ENCODE results near the gene SCARF2. TPM values are rescaled to one million over a fixed set of nuclear protein-coding genes. Genes with fewer than 3 reads are reported as not detected.

SCARF2 gene
- total and polyA plus RNA-seq, 2 of the 8 experiments (the other 6 are each of a cell fraction or from before 2014, with no cell fraction given), result 4.2 to 9.8 TPM

GRCh38 chr22:20446383-20446970 lies 8.9 kb upstream of the SCARF2 start:
- no peaks in the 10 kb centered on the region for H3K36me3 ChIP-seq (ENCODE audit: control insufficient read depth in 2 of 4, insufficient read depth in 4 of 4, low read length in 3 of 4)
- H2BK5ac ChIP-seq (ENCODE audit: low read depth, low read length), result no peak overlapping the region
- CTCF ChIA-PET (ENCODE audit: partially characterized antibody), result interaction anchor here (0.6 to 2.3 kb wide), 2 partner anchors 10 to 1295 kb away, joined by 3 to 9 read pairs; no protein-coding TSS in a partner anchor
- no peaks in the 10 kb centered on the region; the same call in 1 of the 2 replicates for H3K23me2 ChIP-seq (ENCODE audit: low read depth, low read length)
- no peak overlapping the region for H3K56ac ChIP-seq (replicated peaks; ENCODE audit: insufficient read length, low read depth, low read length)
- no peak overlapping the region for H3K9ac ChIP-seq (replicated peaks in 1 of 4; ENCODE audit: extremely low read depth in 1 of 4, low read depth in 3 of 4, low read length in 3 of 4)
- no peak overlapping the region for H4K5ac ChIP-seq (ENCODE audit: insufficient read length, low read depth, low read length)
- H2BK12ac ChIP-seq (ENCODE audit: low read depth, low read length), result no peak overlapping the region
- no peak overlapping the region for H3K27ac ChIP-seq (ENCODE audit: low read depth, low read length)
- POLR2A ChIA-PET (ENCODE audit: partially characterized antibody), result no interaction called here
- no peaks in the 10 kb centered on the region for H4K20me1 ChIP-seq (replicated peaks in 1 of 2; ENCODE audit: control insufficient read depth in 1 of 2, insufficient read depth in 2 of 2, low read length in 2 of 2)
- FAIRE-seq (no peak), DNase-seq (ENCODE audit: low read depth in 1 of 2, low spot score in 2 of 2) (no peak)
- H3K4me3 ChIP-seq (ENCODE audit: extremely low read depth in 1 of 4, insufficient read depth in 2 of 4, low read depth in 3 of 4, low read length in 4 of 4), result no peak overlapping the region
- H3K4me1 ChIP-seq (replicated peaks in 1 of 4; ENCODE audit: control insufficient read depth in 3 of 4, insufficient read depth in 4 of 4, low read length in 3 of 4), result no peaks in the 10 kb centered on the region
- no peak overlapping the region for H4K91ac ChIP-seq (replicated peaks; ENCODE audit: insufficient read length, low read length)
- no peak overlapping the region for H3K23ac ChIP-seq (ENCODE audit: insufficient read length)
- H3K9me3 ChIP-seq (ENCODE audit: insufficient read depth in 2 of 2, low read depth in 1 of 2, low read length in 1 of 2), result no peaks in the 10 kb centered on the region
- no peak overlapping the region for H3K14ac ChIP-seq (ENCODE audit: insufficient read length)
- WGBS, 2 experiments (ENCODE audit: extremely low coverage in 1 of 2, insufficient coverage in 1 of 2, insufficient read length in 1 of 2, insufficient replicate concordance in 2 of 2, low coverage in 1 of 2, low lambda C conversion rate in 2 of 2, missing lambda C conversion rate in 1 of 2), result 88% methylated on average over 21 of the region's 21 CpGs; no CpG with 5 or more reads in 1 of the 2 experiments
- no peak overlapping the region for H3K18ac ChIP-seq (ENCODE audit: extremely low read depth, low read length)
- no peak overlapping the region for H2BK120ac ChIP-seq (replicated peaks; ENCODE audit: low read depth, low read length)
- H2AK5ac ChIP-seq (ENCODE audit: low read depth, low read length), result no peak overlapping the region
- H3K4me2 ChIP-seq (ENCODE audit: insufficient read depth in 1 of 2, low read depth in 2 of 2, low read length in 2 of 2), result no peak overlapping the region
- no peaks in the 10 kb centered on the region for H3K79me1 ChIP-seq (ENCODE audit: low read depth, low read length)
- no peak overlapping the region for H2BK20ac ChIP-seq (ENCODE audit: low read length)
- no peak overlapping the region for H2BK15ac ChIP-seq (ENCODE audit: low read length)
- no peak overlapping the region for H2AFZ ChIP-seq (ENCODE audit: low read length)
- H4K8ac ChIP-seq (ENCODE audit: extremely low read depth, insufficient read depth, low read length), result no peak overlapping the region
- no peaks in the 10 kb centered on the region for H3K27me3 ChIP-seq (replicated peaks in 1 of 4; ENCODE audit: control insufficient read depth in 3 of 4, extremely low read depth in 1 of 4, insufficient read depth in 3 of 4, low read length in 3 of 4)
- H3K79me2 ChIP-seq (ENCODE audit: control insufficient read depth in 1 of 2, insufficient read depth in 2 of 2, low read length in 2 of 2), result no peaks in the 10 kb centered on the region
- H3K4ac ChIP-seq (replicated peaks; ENCODE audit: insufficient read length, low read depth, low read length), result no peak overlapping the region
- no peak for TF ChIP-seq POLR2A (IDR thresholded peaks at IDR 0.05; ENCODE audit: control extremely low read depth in 1 of 2, low read depth in 2 of 2, low read length in 2 of 2)
- TF ChIP-seq KDM4A (IDR thresholded peaks at IDR 0.05; ENCODE audit: low read depth, low read length, severe bottlenecking), result no peak
- TF ChIP-seq SRF (IDR thresholded peaks at IDR 0.05; ENCODE audit: low read depth, low read length), result no peak
- TF ChIP-seq CBX8 (IDR thresholded peaks at IDR 0.05; ENCODE audit: borderline replicate concordance, low read depth, low read length), result no peak
- no peak for TF ChIP-seq SUZ12 (IDR thresholded peaks at IDR 0.05; ENCODE audit: low read length)
- TF ChIP-seq CTBP2 (IDR thresholded peaks at IDR 0.05; ENCODE audit: borderline replicate concordance, insufficient read depth, insufficient read length, low read length), result no peak
- no peak for TF ChIP-seq TCF12 (IDR thresholded peaks at IDR 0.05; ENCODE audit: low read depth, low read length)
- no peak for TF ChIP-seq TAF1 (IDR thresholded peaks at IDR 0.05; ENCODE audit: low read depth, low read length)
- no peak for TF ChIP-seq SP2 (IDR thresholded peaks at IDR 0.05; ENCODE audit: low read length)
- no peak for TF ChIP-seq CREB1 (IDR thresholded peaks at IDR 0.05)
- TF ChIP-seq RFX5 (IDR thresholded peaks at IDR 0.05; ENCODE audit: borderline replicate concordance, low read depth, low read length), result no peak
- no peak for TF ChIP-seq BACH1 (IDR thresholded peaks at IDR 0.05; ENCODE audit: low read length)
- TF ChIP-seq EP300 (IDR thresholded peaks at IDR 0.05; ENCODE audit: borderline replicate concordance in 1 of 2, low read depth in 2 of 2, low read length in 2 of 2), result no peak
- no peak for TF ChIP-seq USF2 (IDR thresholded peaks at IDR 0.05; ENCODE audit: low read length)
